ENCODE measurements around the gene GRIPAP1.

DNA sequence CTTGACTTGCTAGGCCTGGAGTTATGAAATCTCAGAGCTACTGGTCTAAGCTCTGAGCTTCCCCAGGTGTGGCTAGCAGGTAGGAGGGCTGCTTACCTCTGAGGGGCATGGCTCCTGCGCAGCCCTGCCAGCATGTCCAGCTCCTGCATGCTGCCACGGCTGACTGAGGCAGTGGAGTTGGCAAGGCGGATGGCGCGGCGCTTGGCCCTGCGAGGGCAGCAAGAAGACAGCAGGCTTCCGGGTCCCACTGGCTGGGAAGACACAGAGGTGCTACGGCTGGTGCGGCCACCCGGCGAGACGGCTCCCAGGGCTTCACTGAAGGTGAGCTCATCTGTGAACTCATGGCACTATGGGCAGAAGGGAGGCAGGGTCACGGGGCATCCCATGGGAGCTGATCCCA is 36.1 kb downstream of the GRIPAP1 start:
- TF ChIP-seq NR2F6 (IDR thresholded peaks at IDR 0.05) (no peak), NR2F6 (CRISPR knock-in tag; IDR thresholded peaks at IDR 0.05) (no peak), ZNF451 (CRISPR knock-in tag; IDR thresholded peaks at IDR 0.05) (no peak), SRSF4 (IDR thresholded peaks at IDR 0.05; ENCODE audit: low read depth, low read length, poor library complexity, severe bottlenecking) (no peak), ZFP36 (IDR thresholded peaks at IDR 0.05; ENCODE audit: borderline replicate concordance, low read depth, low read length, partially characterized antibody) (no peak), KDM1A (CRISPR knock-in tag; IDR thresholded peaks at IDR 0.05) (no peak), MAFK (conservative IDR thresholded peaks at IDR 0.05 in 1 of 2, IDR thresholded peaks at IDR 0.05 in 1 of 2; ENCODE audit: low read length in 2 of 2) (no peak), ZNF776 (CRISPR knock-in tag; IDR thresholded peaks at IDR 0.05) (no peak), ZNF224 (CRISPR knock-in tag; IDR thresholded peaks at IDR 0.05) (no peak), ZNF766 (CRISPR knock-in tag; IDR thresholded peaks at IDR 0.05; ENCODE audit: borderline replicate concordance) (no peak), NFATC3 (CRISPR knock-in tag; IDR thresholded peaks at IDR 0.05) (no peak)
- TF ChIP-seq, protein P1, sequence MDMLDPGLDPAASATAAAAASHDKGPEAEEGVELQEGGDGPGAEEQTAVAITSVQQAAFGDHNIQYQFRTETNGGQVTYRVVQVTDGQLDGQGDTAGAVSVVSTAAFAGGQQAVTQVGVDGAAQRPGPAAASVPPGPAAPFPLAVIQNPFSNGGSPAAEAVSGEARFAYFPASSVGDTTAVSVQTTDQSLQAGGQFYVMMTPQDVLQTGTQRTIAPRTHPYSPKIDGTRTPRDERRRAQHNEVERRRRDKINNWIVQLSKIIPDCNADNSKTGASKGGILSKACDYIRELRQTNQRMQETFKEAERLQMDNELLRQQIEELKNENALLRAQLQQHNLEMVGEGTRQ (IDR thresholded peaks at IDR 0.05; ENCODE audit: low read depth, low read length) = no peak
- TF ChIP-seq, protein P1 (CRISPR knock-in tag; IDR thresholded peaks at IDR 0.05; ENCODE audit: borderline replicate concordance) = no peak
- TF ChIP-seq, protein P2, sequence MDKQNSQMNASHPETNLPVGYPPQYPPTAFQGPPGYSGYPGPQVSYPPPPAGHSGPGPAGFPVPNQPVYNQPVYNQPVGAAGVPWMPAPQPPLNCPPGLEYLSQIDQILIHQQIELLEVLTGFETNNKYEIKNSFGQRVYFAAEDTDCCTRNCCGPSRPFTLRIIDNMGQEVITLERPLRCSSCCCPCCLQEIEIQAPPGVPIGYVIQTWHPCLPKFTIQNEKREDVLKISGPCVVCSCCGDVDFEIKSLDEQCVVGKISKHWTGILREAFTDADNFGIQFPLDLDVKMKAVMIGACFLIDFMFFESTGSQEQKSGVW (CRISPR knock-in tag; IDR thresholded peaks at IDR 0.05; ENCODE audit: borderline replicate concordance) = no peak
- TF ChIP-seq, protein P3, sequence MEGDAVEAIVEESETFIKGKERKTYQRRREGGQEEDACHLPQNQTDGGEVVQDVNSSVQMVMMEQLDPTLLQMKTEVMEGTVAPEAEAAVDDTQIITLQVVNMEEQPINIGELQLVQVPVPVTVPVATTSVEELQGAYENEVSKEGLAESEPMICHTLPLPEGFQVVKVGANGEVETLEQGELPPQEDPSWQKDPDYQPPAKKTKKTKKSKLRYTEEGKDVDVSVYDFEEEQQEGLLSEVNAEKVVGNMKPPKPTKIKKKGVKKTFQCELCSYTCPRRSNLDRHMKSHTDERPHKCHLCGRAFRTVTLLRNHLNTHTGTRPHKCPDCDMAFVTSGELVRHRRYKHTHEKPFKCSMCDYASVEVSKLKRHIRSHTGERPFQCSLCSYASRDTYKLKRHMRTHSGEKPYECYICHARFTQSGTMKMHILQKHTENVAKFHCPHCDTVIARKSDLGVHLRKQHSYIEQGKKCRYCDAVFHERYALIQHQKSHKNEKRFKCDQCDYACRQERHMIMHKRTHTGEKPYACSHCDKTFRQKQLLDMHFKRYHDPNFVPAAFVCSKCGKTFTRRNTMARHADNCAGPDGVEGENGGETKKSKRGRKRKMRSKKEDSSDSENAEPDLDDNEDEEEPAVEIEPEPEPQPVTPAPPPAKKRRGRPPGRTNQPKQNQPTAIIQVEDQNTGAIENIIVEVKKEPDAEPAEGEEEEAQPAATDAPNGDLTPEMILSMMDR (CRISPR knock-in tag; IDR thresholded peaks at IDR 0.05) = no peak
